Loucy (cell line): ENCODE measurements around the gene TDP1.

Source experiments
- EZH2phosphoT487 ChIP-seq: fragments of 200-600 bp; IDR thresholded peaks from 2 replicates; pipeline ENCODE4 v1.6.1; 2018; ENCODE audit warnings: antibody characterized with exemption, mild to moderate bottlenecking, moderate library complexity, borderline replicate concordance
- TF ChIP-seq, protein P1 (sequence below): fragments of 200-600 bp; sonication (generic); conservative IDR thresholded peaks from 2 replicates; pipeline ENCODE4 v1.5.1; 2014; ENCODE audit warnings: mild to moderate bottlenecking, antibody characterized with exemption, low read length

DNA sequence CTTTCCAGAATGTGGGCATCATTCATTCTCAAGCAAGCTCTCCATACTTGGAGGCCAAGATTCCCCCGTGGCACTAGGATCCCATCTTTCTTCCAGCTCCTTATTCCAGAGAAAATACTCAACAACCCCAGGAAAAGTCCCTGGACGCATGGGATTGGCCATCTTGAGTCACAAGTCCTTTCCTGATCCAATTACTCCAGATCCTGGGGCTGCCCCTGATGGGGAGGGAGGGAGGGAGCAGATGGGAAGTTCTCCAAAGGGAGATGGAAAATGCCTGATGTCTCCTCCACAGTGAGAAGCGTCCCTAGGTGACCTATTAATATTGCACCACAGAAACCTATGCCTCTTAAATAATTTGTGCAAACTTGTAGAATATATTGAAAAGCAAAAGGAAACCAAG is 93.7 kb downstream of the TDP1 start:
- no peak for TF ChIP-seq EZH2phosphoT487
- TF ChIP-seq, protein P1, sequence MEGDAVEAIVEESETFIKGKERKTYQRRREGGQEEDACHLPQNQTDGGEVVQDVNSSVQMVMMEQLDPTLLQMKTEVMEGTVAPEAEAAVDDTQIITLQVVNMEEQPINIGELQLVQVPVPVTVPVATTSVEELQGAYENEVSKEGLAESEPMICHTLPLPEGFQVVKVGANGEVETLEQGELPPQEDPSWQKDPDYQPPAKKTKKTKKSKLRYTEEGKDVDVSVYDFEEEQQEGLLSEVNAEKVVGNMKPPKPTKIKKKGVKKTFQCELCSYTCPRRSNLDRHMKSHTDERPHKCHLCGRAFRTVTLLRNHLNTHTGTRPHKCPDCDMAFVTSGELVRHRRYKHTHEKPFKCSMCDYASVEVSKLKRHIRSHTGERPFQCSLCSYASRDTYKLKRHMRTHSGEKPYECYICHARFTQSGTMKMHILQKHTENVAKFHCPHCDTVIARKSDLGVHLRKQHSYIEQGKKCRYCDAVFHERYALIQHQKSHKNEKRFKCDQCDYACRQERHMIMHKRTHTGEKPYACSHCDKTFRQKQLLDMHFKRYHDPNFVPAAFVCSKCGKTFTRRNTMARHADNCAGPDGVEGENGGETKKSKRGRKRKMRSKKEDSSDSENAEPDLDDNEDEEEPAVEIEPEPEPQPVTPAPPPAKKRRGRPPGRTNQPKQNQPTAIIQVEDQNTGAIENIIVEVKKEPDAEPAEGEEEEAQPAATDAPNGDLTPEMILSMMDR = no peak
